ENCODE results near the gene COIL. TPM values are rescaled to one million over a fixed set of nuclear protein-coding genes. Genes with fewer than 3 reads are reported as not detected.
A peak's percentile ranks its signal among the peaks of the same experiment; 100 is the strongest.

Gene COIL
- total RNA-seq, 8 experiments from 2014 or later = 14.5 to 27.1 (median 18.0) TPM

DNA sequence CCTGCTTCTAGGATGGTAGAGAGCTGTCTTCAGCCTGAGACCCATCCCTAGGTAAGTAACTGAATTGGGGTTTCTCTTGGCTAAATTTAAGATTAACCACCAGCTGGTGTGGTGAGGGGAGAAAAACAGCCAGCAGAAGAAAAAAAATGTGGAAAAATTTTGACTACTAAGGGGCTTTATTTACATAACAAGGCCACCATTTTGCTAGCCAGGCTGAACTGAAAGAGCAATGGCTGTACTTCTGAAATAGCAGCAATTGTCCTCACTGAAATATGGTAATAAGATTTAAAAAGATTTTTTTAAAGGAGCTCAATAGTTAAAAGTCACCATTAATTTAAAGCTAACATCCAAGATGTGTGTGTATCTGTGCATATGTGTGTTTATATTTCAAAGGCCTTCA, 34.6 kb downstream of the COIL start:
- no peaks in the 10 kb centered on the region for H3K4me1 ChIP-seq (replicated peaks in 1 of 2)
- H3K4me3 ChIP-seq = no peak overlapping the region
- no peak for ATAC-seq (replicated peaks in 6 of 8)
- H3K27ac ChIP-seq = no peak overlapping the region
- in situ Hi-C loops (cut with MboI; ENCODE audit: low pct_unique_long_range_greater_than_20kb in 2 of 9, low sequenced_read_pairs in 9 of 9, unreplicated experiment in 9 of 9) = loop anchor here in 3 of 9 experiments (25.0 kb wide), 2 partner anchors 114 to 339 kb away; partner anchors contain the start of gene NOG (in 1 of the 3)

DNA sequence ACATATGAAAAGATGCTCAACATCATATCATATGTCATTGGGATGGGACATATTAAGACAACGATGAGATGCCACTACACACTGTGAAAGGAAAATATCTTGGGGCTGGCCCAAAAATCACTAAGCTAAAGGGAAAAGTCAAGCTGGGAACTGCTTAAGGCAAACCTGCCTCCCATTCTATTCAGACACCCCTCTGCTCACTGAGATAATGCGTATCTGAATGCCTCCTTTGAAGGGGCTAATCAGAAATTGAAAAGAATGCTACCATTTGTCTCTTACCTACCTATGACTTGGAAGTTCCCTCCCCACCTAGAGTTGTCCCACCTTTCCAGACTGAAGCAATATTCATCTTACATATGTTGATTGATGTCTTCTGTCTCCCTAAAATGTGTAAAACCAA, 35.8 kb downstream of the COIL start:
- 56 to 100% (median 86%) methylated on average over 1 to 2 of the region's 2 CpGs; no CpG with 5 or more reads in 5 of the 10 experiments for WGBS, 10 experiments
- Histone ChIP-seq H3K27ac (no peak overlapping the region), H3K4me1 (replicated peaks in 1 of 2) (no peaks in the 10 kb centered on the region), H3K4me3 (no peak overlapping the region)
- in situ Hi-C loops (cut with MboI; ENCODE audit: low pct_unique_long_range_greater_than_20kb in 2 of 9, low sequenced_read_pairs in 9 of 9, unreplicated experiment in 9 of 9) = loop anchor here in 3 of 9 experiments (25.0 kb wide), 2 partner anchors 113 to 338 kb away; partner anchors contain the start of gene NOG (in 1 of the 3)
- no peak for ATAC-seq (replicated peaks in 6 of 8)

DNA sequence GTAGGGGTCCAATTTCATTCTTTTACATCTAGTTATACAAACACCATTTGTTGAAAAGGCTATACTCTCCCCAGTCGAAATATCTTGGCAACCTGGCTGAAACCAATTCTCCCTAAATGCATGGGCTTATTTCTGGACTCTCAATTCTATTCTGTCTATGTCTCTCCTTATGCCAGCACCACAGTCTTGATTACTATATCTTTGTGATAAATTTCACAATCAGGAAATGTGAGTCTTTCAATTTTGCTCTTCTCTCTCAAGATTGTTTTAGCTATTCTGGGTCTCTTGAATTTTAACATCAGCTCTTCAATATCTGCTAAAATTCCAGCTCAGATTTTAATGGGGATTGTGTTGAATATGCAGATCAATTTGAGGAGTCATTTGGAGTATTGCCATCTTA, 41.1 kb downstream of the COIL start:
- no peak overlapping the region for H3K27ac ChIP-seq
- in situ Hi-C loops (cut with MboI; ENCODE audit: low pct_unique_long_range_greater_than_20kb in 2 of 9, low sequenced_read_pairs in 9 of 9, unreplicated experiment in 9 of 9) = no loop called here
- no peak for ATAC-seq (replicated peaks in 6 of 8)
- no peaks in the 10 kb centered on the region for H3K4me1 ChIP-seq (replicated peaks in 1 of 2)
- no peak overlapping the region for H3K4me3 ChIP-seq
- 33 to 80% (median 65%) methylated on average over 1 of the region's 1 CpG; no CpG with 5 or more reads in 2 of the 10 experiments for WGBS, 10 experiments

DNA sequence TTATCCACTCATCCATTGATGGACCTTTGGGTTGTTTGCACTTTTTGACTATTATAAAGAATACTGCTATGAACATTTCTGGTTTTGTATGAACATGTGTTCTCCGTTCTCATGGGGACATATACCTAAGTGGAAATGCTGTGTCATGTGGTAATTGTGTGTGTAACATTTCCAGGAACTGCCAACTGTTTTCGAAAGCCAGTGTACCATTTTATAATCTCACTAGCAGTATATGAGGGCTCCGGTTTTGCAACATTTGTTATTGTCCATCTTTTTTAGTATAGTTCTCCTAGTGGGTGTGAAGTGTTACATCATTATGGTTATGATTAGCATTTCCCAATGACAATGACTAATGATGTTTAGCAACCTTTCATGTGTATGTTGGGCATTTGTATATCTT, 41.9 kb downstream of the COIL start:
- WGBS, 10 experiments = 71 to 100% (median 100%) methylated on average over 2 to 3 of the region's 3 CpGs; no CpG with 5 or more reads in 1 of the 10 experiments
- in situ Hi-C loops (cut with MboI; ENCODE audit: low pct_unique_long_range_greater_than_20kb in 2 of 9, low sequenced_read_pairs in 9 of 9, unreplicated experiment in 9 of 9) = no loop called here
- H3K4me3 ChIP-seq = no peak overlapping the region

DNA sequence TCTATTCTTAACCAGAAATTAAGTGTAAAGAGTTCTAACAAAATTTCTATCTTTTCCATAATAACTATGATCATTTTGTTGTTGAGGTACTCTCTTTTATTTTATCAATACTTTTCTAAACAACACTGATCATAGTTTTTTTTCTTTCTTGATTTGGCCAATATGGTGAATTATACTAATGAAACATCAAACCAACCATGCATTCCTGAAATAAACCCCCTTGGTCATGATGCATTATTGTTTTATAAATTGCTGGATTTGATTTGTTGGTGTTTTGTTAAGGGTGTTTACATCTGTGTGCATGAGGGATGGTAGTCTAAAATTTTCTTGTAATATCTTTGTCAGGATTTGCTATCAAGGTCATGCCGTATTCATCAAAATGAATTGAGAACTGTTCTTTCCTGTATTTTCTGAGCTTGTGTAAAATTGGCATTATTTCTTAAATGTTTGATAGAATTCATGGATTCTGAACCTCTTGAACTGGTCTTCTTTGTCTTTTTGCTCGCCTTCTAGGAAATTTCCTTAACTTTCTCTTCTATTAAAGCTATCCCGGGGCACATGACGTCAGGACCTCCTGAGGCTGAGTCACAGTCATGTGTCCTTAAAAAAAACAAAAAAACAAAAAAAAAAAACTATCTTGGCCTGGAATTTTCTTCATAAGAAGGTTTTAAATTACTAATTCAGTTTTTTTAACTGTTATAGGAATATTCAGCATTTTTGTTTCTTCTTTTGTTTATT, 43.1 kb downstream of the COIL start:
- H3K4me3 ChIP-seq = no peak overlapping the region
- H3K27ac ChIP-seq = no peak overlapping the region
- H3K4me1 ChIP-seq (replicated peaks in 1 of 2) = peaks cover 0 to 1% of the 10 kb centered on the region in 2 donors
- 58 to 100% (median 88%) methylated on average over 3 to 4 of the region's 4 CpGs; no CpG with 5 or more reads in 1 of the 10 experiments for WGBS, 10 experiments
- no peak for ATAC-seq (replicated peaks in 6 of 8)
- in situ Hi-C loops (cut with MboI; ENCODE audit: low pct_unique_long_range_greater_than_20kb in 2 of 9, low sequenced_read_pairs in 9 of 9, unreplicated experiment in 9 of 9) = no loop called here

More for the DNA sequence above, 41.9 kb downstream of the COIL start:
- Histone ChIP-seq H3K4me1 (replicated peaks in 1 of 2) (no peaks in the 10 kb centered on the region), H3K27ac (no peak overlapping the region)
- no peak for ATAC-seq (replicated peaks in 6 of 8)

DNA sequence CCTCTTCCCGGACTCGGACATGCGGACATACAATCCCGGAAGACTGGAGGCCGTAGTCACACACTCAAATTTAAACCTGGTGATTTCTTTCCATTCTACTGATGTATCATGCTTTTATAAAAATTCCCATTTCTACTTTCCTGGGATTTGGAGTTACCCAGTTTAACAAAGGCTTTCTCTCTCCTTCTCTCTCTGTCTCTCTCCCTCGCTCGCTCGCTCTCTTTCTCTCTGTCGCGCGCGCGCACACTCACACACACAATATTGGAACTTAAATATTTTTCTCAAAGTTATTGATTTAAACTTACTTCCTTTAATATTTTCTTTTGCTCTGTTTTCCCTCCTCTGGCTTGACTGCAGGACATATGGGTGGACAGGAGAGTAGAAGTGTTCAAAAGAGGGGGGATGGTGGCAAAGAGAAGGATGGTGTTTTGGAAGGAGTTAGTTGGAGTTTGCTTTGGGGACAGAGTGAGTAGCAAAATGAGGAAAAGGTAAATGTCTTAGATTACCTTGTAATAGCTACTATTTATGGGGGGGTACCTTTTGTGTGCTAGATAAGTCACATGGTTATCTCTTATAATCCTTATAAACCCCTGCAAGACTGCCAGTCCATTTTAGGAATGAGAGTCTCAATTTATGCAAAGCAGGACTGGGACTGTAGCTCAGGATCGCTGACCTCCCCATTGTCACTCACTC, 46.1 kb downstream of the COIL start:
- peak in 1 of 8 experiments; percentile 0 for ATAC-seq (replicated peaks in 6 of 8)
- Histone ChIP-seq H3K4me1 (replicated peaks in 1 of 2) (peaks cover 0 to 3% of the 10 kb centered on the region in 2 donors), H3K27ac (no peak overlapping the region), H3K4me3 (peak overlapping the region; percentile 42 to 99 (median 72))
- 2 to 48% (median 12%) methylated on average over 6 to 14 of the region's 14 CpGs for WGBS, 10 experiments
- in situ Hi-C loops (cut with MboI; ENCODE audit: low pct_unique_long_range_greater_than_20kb in 2 of 9, low sequenced_read_pairs in 9 of 9, unreplicated experiment in 9 of 9) = no loop called here

DNA sequence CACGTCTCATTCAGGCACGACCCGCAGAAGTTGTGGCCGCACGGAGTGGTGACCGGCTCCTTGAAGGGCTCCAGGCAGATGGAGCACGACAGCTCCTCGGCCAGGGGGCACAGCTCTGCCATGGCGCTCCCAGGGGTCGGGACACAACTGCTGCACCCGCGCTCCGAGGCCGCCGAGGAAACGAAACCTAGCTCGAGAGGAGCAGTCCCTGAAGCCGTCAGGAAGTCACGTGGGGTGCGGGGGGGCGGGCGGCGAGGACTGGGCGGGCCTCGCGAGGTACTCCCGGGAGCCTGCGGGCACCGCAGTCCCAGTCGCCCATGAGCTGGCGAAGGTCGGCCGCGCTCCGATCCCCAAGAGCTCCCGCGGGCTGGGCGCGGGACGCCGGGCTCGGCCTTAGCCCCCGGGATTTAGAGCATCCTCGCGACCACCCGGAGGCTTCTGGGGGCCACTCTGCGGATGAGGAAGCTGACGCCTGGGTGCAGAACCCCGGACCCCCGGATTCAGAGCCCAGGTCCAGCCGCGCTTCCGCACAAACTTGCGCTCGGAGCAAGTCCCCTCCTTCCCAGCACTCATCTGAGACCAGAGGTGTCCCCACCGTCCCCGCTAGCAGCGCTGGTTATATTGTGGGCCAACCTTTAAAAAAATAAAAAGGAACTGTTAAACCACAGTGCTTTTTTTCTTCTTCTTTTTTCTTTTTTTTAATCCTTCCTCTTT, 46.8 kb downstream of the COIL start, which contains the start of gene TRIM25:
TRIM25 (minus strand) TSS at position 183 of the 714 bp plus-strand sequence; CDS start at position 122, 61 bp downstream.
- 0 to 4% (median 0%) methylated on average over 1 to 10 of the region's 58 CpGs; no CpG with 5 or more reads in 2 of the 10 experiments for WGBS, 10 experiments
- in situ Hi-C loops (cut with MboI; ENCODE audit: low pct_unique_long_range_greater_than_20kb in 2 of 9, low sequenced_read_pairs in 9 of 9, unreplicated experiment in 9 of 9) = no loop called here
- H3K4me1 ChIP-seq (replicated peaks in 1 of 2) = peaks cover 0 to 3% of the 10 kb centered on the region in 2 donors
- ATAC-seq (replicated peaks in 6 of 8) = peak; percentile 33 to 95 (median 91)
- peak within 1 kb of the TSS; percentile 42 to 99 (median 72) for H3K4me3 ChIP-seq
- H3K27ac ChIP-seq = no peak within 1 kb of the TSS

DNA sequence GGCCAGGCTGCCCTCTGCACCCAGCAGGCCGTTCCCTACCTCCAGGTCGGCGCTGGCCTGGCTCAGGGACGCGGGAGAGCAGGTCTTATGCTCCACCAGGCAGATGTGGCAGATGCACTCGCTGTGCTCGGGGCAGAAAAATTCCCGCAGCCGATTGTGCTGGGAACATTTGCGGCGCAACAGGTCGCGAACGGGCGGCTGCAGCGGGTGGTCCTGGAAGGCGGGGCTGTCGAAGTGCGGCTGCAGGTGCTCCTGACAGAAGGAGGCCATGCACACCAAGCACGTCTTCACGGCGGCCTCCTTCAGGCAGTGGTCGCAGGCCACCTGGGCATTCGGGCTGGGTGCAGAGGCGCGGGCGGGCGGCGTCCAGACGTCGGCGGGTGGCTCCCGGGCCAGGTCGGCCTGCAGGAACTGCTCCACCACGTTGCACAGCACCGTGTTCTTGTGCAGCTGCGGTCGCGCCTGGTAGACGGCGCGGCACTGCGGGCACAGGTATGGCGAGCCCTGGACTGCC, 47.4 kb downstream of the COIL start:
- in situ Hi-C loops (cut with MboI; ENCODE audit: low pct_unique_long_range_greater_than_20kb in 2 of 9, low sequenced_read_pairs in 9 of 9, unreplicated experiment in 9 of 9) = no loop called here
- Histone ChIP-seq H3K27ac (no peak overlapping the region), H3K4me1 (replicated peaks in 1 of 2) (peaks cover 0 to 3% of the 10 kb centered on the region in 2 donors), H3K4me3 (peak overlapping the region; percentile 42 to 99 (median 72))
- ATAC-seq (replicated peaks in 6 of 8) = peak; percentile 2 to 66 (median 62)
- 0% methylated on average over 8 of the region's 44 CpGs; no CpG with 5 or more reads in 9 of the 10 experiments for WGBS, 10 experiments

DNA sequence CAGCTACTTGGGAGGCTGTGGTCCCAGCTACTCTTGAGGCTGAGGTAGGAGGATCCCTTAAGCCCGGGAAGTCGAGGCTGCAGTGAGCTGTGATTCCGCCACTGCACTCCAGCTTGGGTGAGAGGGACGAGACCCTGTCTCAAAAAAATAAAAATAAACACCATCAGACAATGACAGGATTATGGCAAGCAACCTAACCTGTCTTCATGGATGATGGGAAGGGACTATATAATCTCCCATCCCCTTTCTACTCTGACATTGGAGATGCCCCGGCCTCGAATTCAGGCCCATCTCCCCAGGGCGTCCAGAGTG, 47.9 kb downstream of the COIL start:
- no peak overlapping the region for H3K27ac ChIP-seq
- no peak for ATAC-seq (replicated peaks in 6 of 8)
- in situ Hi-C loops (cut with MboI; ENCODE audit: low pct_unique_long_range_greater_than_20kb in 2 of 9, low sequenced_read_pairs in 9 of 9, unreplicated experiment in 9 of 9) = no loop called here
- 0 to 93% (median 58%) methylated on average over 1 to 6 of the region's 7 CpGs; no CpG with 5 or more reads in 4 of the 10 experiments for WGBS, 10 experiments
- H3K4me3 ChIP-seq = peak overlapping the region; percentile 42 to 99 (median 72)
- H3K4me1 ChIP-seq (replicated peaks in 1 of 2) = peaks cover 0 to 3% of the 10 kb centered on the region in 2 donors

DNA sequence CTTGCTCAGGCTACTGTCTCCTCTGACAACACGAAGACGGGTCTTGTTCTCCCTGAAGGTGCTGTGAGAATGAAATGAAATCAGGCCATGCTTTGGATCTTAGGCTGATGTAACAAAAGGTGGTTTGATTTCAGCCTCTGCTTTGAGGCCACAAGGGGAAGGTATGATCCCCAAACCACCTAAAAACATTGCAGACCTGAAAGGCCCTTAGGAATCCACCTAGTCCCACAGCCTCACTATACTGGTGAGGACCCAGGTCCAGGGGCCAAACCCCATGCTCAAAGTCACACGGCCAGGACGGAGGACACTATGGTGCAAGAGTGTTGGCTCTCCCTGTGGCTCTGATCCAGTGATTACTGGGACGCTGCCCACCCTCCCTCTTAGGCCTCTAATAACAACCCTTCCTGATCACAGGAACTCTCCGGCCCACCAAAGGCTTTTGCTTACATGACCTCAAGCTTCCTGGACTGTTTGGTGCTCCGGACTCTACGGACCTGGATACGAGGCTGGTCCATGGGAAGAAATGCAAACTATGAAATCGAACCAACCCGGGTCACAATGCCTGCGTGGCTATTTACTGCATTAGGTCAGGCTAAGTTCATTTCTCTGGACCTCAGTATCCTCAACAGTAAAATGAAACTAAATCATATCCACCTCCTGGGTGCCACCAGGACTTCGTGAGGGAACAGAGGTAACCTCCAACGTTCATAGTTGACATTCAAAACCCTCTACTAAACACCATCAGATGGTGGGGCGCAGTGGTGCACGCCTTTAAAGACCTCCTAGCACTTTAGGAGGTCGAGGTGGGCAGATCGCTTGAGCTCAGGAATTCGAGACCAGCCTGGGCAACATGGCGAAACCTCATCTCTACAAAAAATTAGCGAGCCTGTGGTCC, 48.5 kb downstream of the COIL start:
- no peak for ATAC-seq (replicated peaks in 6 of 8)
- peaks cover 0 to 3% of the 10 kb centered on the region in 2 donors for H3K4me1 ChIP-seq (replicated peaks in 1 of 2)
- H3K4me3 ChIP-seq = peak overlapping the region in 2 of 5 donors; percentile 72 to 99
- in situ Hi-C loops (cut with MboI; ENCODE audit: low pct_unique_long_range_greater_than_20kb in 2 of 9, low sequenced_read_pairs in 9 of 9, unreplicated experiment in 9 of 9) = no loop called here
- H3K27ac ChIP-seq = no peak overlapping the region
- WGBS, 10 experiments = 21 to 96% (median 82%) methylated on average over 1 to 14 of the region's 21 CpGs

DNA sequence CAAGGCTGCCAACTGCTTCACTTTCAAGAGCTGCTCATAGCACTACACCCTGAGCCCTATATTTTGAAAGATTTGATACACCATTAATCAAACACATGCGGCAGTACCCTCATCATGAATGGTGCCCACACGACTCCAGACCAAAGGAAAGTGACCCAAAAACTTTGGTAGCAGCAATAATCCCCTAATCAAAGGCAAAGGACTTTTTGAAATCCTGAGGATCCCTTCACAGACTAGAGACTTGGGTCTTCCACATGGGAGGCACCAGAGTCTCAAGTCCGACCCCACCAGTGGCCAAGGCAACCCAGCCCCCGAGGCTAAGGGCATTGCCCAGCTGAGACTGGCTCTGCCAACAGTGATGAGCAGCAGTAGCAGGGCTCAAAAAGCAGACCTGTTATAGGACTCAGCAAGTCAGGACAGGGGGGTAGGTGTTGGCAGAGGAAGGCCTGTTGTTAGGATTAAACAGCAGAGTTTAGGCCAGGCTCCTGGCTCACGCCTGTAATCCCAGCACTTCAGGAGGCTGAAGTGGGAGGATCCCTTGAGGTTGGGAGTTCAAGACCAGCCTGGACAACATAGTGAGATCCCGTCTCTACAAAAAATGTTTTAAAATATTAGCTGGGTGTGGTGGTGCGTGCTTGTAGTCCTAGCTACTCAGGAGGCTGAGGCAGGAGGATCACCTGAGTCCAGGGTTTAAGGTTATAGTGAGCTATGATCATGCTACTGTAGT, 50.2 kb downstream of the COIL start:
- no peak overlapping the region for H3K27ac ChIP-seq

More for the DNA sequence above, 50.2 kb downstream of the COIL start:
- Histone ChIP-seq H3K4me3 (no peak overlapping the region), H3K4me1 (replicated peaks in 1 of 2) (peaks cover 0 to 3% of the 10 kb centered on the region in 2 donors)
- WGBS, 10 experiments = 50 to 100% (median 93%) methylated on average over 1 to 3 of the region's 7 CpGs; no CpG with 5 or more reads in 3 of the 10 experiments
- in situ Hi-C loops (cut with MboI; ENCODE audit: low pct_unique_long_range_greater_than_20kb in 2 of 9, low sequenced_read_pairs in 9 of 9, unreplicated experiment in 9 of 9) = no loop called here
- no peak for ATAC-seq (replicated peaks in 6 of 8)

Measured in motor neuron (in vitro differentiated cells).